CD4-positive, alpha-beta T cell treated with Interferon alpha-2 for 1 hour (primary cell): Measurements from ENCODE around the gene NCOA1.
"Not testable (repeated sequence)": the region's sequence is repeated elsewhere in the genome, so short reads cannot be mapped to it uniquely, and the experiment has no call there.

ENCODE experiments used
- DNase-seq, 2 donors: peaks; one replicate each; pipeline ENCODE4 v3.0.0-alpha.2; 2020 to 2022

NCOA1 gene

DNA sequence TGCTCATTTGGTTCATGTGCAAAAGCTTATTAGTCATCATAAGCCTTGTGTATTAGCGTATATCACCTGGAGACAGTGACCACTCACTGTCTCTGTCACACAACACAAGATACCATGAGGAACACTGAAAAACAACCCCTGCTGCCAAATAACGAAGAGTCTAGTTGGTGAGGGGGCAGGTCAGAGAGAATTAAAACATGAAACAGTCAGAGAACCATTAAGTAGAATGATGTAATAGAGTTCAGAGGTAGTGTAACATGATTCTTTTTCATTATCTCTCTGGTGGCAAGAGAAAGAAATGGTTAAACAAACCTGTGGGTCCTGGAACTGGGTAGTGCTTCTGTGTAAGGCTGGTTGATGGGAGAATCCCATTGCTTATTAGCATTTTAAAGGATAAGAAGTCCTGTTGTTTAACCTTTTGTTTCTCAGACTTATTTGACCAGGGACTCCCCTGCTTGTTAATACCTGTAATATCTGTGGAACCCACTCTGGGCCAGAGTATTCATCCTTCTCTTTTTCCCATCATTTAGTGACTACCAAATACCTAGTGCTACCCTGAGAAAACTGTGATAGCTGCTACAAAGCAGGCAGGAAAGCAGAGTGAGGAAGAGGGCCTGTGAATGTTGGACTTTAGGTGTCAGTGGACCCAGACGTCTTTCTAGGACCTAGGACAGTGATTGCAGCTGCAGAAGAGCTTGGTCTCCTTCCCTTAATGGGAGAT lies 264.1 kb downstream of the NCOA1 start:
- DNase-seq = no peak

GRCh38 chr2:24756789-24757188 lies 265.7 kb downstream of the NCOA1 start:
- DNase-seq = no peak

- DNase-seq = no peak
Observed at GRCh38 chr2:24761866-24762265, 270.8 kb downstream of the NCOA1 start.

DNA sequence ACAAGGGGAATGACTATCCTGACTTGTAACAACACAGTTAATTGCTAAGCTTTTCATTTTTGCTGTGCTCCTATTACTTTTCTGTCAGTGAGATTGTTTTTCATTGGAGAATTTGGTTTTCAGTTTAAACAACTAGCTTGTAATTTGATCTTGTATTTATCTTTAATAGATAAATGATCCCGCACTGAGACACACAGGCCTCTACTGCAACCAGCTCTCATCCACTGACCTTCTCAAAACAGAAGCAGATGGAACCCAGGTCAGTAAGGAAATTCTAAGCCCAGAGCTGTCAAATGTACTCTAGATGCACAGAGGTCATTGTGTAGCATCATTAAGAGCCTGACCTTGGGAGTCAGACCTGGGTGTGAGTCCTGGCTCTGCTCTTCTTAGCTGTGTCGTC lies 271.5 kb downstream of the NCOA1 start:
- DNase-seq = no peak

- DNase-seq = no peak
Observed at GRCh38 chr2:24763843-24764242, 272.8 kb downstream of the NCOA1 start.

GRCh38 chr2:24766609-24767008 lies 275.6 kb downstream of the NCOA1 start:
- DNase-seq = no peak

- DNase-seq = no peak
Observed at GRCh38 chr2:24768013-24768412, 277.0 kb downstream of the NCOA1 start.

GRCh38 chr2:24768601-24769000 lies 277.5 kb downstream of the NCOA1 start:
- no peak for DNase-seq

DNA sequence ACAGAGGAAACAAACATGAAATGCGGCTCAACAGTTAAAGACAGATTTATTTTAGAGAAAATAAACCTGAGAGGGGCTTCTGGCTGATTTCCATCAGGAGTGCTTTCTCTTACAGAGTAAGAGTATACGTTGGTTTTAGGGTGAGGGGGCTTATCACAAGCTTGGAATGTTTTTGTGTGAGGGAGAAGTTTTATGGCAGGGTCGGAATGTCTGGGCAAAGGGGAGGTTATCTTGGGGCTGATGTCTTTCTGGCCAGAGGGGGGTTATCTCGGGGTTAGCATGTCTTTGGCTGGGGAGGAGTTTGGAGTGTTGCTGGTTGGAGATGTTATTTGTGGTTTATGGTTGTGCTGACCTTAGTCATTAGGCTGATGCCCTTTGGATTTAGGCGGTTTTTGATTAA lies 280.0 kb downstream of the NCOA1 start:
- no peak for DNase-seq

- no peak for DNase-seq
Observed at GRCh38 chr2:24771764-24772586, 280.9 kb downstream of the NCOA1 start.

GRCh38 chr2:24774373-24774772 lies 283.3 kb downstream of the NCOA1 start:
- DNase-seq = no peak

DNA sequence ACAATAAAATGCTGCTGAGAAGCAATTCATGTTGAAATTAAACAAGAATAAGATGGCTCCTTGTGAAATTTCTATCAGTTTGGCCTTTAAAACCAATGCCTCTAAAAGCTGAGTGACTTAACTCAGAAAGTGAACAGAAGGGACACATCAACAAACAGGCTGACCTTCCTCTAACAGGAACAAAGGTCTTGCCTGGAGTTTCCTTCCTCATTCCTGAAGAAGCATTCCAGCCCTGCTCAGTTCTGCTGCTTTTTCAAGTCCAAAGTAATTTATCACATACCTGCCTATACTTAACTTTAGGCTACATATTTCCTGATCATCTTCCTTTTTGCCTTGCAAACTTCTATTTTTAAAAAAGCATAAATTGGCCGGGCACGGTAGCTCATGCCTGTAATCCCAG lies 288.1 kb downstream of the NCOA1 start:
- no peak for DNase-seq

- no peak for DNase-seq
Observed at GRCh38 chr2:24783641-24784040, 292.6 kb downstream of the NCOA1 start.

DNA sequence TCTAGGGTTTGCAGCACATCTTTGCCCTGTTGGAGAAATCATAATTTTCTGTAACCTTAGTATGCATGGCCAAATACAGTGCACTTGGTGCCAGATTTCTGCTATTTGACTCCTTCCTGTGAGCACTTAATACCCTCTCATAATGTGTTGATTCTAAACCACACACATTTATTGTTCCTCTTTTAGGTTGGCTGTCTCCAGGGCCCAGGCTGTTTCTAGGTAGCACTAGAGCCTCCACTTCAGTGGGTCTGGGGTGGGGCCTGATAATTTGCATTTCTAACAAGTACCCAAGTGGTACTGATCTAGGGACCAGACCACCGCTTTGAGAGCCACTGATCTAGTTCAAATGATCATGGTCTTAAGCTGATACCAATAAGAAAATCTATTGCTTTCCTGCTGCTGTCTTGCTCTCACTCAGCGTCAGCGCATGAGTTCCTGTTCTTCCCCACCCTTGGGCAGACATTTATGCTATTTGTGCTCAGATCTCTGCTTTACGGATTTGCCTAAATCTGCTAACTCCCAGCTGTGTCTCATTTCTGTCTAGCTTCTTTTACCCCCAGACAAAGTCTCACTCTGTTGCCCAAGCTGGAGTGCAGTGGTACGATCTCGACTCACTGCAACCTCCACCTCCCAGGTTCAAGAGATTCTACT lies 294.7 kb downstream of the NCOA1 start:
- DNase-seq = peak in 1 of 2 donors; percentile 44

- no peak for DNase-seq
Observed at GRCh38 chr2:24787532-24787931, 296.5 kb downstream of the NCOA1 start.

- no peak for DNase-seq
Observed at GRCh38 chr2:24788816-24789215, 297.8 kb downstream of the NCOA1 start.

GRCh38 chr2:24791452-24791851 lies 300.4 kb downstream of the NCOA1 start:
- no peak for DNase-seq

GRCh38 chr2:24792542-24792873 lies 301.5 kb downstream of the NCOA1 start:
- no peak for DNase-seq

DNA sequence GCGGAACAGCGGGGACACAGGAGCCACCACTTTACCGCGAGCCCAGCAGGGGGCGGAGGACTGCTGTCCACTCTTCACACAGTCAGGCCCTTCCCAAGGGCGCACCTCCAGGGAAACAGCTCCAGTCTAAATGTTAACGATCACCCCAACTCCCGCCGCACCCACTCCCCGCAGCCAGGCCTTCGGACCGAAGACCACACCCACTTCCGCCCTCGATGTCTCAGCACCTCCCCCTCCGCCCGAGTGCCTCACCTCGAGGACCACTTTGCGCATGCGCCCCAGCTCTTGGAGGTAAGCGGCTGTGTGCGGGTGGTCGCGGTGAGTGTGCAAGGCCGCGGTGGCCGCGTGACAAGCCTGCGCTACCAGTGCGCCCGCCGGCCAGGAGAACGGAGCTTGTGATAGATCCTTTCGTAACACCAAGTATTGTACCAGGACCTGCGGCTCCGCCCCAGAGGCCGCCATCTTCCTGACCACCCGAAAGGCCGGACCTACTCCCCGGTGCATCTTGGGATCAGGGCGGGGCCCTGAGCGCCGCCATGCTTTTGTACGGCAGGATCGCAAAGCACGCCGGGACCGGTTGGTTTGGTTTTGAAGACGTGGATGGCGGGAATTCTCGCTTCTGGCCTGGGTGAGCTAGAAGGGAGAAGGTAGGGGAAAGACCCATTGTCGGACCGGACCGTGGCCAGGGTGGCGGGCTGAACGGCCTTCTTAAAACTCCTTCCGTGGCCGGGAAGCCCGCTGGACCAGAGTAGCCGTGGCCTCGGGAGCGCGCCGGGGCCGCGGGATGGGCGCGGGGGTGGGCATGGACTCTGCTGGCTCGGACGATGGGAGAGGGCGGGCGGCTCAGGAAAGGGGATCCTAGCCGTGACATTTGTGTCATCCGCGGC lies 302.1 kb downstream of the NCOA1 start, which contains the start of the genes CENPO and PTRHD1:
Gene CENPO, plus strand, starts transcription at position 552 of the 887 bp plus-strand sequence. CDS start 495 bp downstream, outside the sequence.
Gene PTRHD1, minus strand, starts transcription at position 518 of the 887 bp plus-strand sequence. Its CDS starts 14 bp downstream, at position 504.
- DNase-seq = peak; percentile 95

DNA sequence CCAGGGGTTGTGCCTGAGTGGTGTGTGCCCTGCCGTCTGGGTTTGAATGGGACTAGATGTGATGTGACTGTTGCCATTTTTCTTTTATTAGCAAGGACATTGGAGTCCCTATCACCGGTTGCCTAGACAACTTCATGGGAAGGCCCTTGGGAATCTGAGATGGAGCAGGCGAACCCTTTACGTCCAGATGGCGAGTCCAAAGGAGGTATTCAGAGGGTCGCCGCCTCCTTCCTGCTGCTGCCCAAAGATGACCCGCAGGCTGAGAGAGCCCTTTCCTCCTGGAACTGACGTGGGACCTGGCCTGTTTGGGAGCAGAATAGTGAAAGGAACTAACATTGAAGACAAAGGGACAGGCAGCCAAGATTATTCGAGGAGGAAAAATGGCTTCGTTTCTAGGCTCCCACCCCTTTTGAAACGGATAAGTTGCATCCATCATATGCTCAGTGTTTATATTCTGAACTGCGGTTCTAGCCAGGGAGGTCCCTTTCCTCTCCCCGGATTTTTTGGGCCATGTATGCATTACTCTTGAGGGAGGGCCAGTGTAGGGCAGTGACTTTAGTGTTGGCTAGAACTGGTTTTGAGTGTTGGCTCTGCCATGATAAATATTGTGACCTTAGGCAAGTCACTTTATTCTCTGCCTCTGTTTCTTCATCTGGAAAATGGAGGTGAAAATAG lies 302.8 kb downstream of the NCOA1 start:
- DNase-seq = no peak

- no peak for DNase-seq
Observed at GRCh38 chr2:24797644-24798043, 306.6 kb downstream of the NCOA1 start.

- not testable (repeated sequence) for DNase-seq
Observed at GRCh38 chr2:24800487-24800886, 309.4 kb downstream of the NCOA1 start.
